CD1c-positive myeloid dendritic cell (primary cell): ENCODE measurements around the gene PROSER2.
"Not testable (repeated sequence)": the region's sequence is repeated elsewhere in the genome, so short reads cannot be mapped to it uniquely, and the experiment has no call there.

Experiments used
- DNase-seq: peaks from one replicate; pipeline ENCODE4 v3.0.0-alpha.2; 2016; ENCODE audit errors: extremely low spot score

The PROSER2 gene

GRCh38 chr10:11885437-11886137 lies 62.4 kb downstream of the PROSER2 start:
- DNase-seq: no peak

GRCh38 chr10:11886138-11886474 lies 63.0 kb downstream of the PROSER2 start:
- no peak for DNase-seq

GRCh38 chr10:11886851-11887250 lies 63.7 kb downstream of the PROSER2 start:
- no peak for DNase-seq

GRCh38 chr10:11887381-11888227 lies 64.4 kb downstream of the PROSER2 start:
- DNase-seq: no peak

- not testable (repeated sequence) for DNase-seq
Observed at GRCh38 chr10:11889263-11889662, 66.1 kb downstream of the PROSER2 start.

GRCh38 chr10:11891776-11892486 lies 68.8 kb downstream of the PROSER2 start:
- DNase-seq: no peak

- no peak for DNase-seq
Observed at GRCh38 chr10:11893749-11894278, 70.7 kb downstream of the PROSER2 start.

GRCh38 chr10:11894381-11895107 lies 71.4 kb downstream of the PROSER2 start:
- no peak for DNase-seq

- DNase-seq: no peak
Observed at GRCh38 chr10:11895108-11895466, 71.9 kb downstream of the PROSER2 start.

- no peak for DNase-seq
Observed at GRCh38 chr10:11895598-11895997, 72.4 kb downstream of the PROSER2 start.

GRCh38 chr10:11896549-11897200 lies 73.5 kb downstream of the PROSER2 start:
- DNase-seq: no peak

- DNase-seq: no peak
Observed at GRCh38 chr10:11898033-11898371, 74.8 kb downstream of the PROSER2 start.

- DNase-seq: no peak
Observed at GRCh38 chr10:11898372-11899066, 75.4 kb downstream of the PROSER2 start.

GRCh38 chr10:11899067-11899876 lies 76.1 kb downstream of the PROSER2 start:
- DNase-seq: no peak

GRCh38 chr10:11901036-11901301 lies 77.8 kb downstream of the PROSER2 start:
- DNase-seq: no peak

GRCh38 chr10:11901454-11901832 lies 78.3 kb downstream of the PROSER2 start:
- no peak for DNase-seq

GRCh38 chr10:11901833-11902475 lies 78.8 kb downstream of the PROSER2 start:
- DNase-seq: no peak

GRCh38 chr10:11902646-11903045 lies 79.5 kb downstream of the PROSER2 start:
- DNase-seq: no peak

GRCh38 chr10:11906714-11907113 lies 83.6 kb downstream of the PROSER2 start:
- DNase-seq: peak; percentile 4

GRCh38 chr10:11907914-11908313 lies 84.8 kb downstream of the PROSER2 start:
- DNase-seq: no peak
